ENCODE results near the gene ZYG11A.

Gene ZYG11A

DNA sequence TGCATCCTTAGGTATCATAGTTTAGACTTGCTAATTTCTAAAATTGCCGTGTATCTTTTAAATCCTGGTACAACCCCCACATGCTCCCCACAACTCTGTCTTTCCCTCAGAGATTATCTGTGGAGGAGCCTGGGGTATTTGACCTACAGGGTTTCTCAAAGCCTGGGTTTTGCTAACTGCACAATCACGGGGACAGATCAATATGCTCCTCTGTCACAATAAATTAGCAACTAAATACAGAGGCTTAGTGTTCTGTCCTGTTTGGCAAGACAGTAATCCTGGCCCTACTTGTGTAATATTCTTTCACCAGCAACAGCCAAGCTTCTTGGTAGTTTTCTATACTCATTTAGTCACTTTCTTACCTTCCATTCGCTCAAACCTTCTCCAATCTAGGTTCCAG lies 70.5 kb downstream of the ZYG11A start:
- TF ChIP-seq, protein P1, sequence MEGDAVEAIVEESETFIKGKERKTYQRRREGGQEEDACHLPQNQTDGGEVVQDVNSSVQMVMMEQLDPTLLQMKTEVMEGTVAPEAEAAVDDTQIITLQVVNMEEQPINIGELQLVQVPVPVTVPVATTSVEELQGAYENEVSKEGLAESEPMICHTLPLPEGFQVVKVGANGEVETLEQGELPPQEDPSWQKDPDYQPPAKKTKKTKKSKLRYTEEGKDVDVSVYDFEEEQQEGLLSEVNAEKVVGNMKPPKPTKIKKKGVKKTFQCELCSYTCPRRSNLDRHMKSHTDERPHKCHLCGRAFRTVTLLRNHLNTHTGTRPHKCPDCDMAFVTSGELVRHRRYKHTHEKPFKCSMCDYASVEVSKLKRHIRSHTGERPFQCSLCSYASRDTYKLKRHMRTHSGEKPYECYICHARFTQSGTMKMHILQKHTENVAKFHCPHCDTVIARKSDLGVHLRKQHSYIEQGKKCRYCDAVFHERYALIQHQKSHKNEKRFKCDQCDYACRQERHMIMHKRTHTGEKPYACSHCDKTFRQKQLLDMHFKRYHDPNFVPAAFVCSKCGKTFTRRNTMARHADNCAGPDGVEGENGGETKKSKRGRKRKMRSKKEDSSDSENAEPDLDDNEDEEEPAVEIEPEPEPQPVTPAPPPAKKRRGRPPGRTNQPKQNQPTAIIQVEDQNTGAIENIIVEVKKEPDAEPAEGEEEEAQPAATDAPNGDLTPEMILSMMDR (IDR thresholded peaks at IDR 0.05; ENCODE audit: low read length, missing control alignments), result no peak

DNA sequence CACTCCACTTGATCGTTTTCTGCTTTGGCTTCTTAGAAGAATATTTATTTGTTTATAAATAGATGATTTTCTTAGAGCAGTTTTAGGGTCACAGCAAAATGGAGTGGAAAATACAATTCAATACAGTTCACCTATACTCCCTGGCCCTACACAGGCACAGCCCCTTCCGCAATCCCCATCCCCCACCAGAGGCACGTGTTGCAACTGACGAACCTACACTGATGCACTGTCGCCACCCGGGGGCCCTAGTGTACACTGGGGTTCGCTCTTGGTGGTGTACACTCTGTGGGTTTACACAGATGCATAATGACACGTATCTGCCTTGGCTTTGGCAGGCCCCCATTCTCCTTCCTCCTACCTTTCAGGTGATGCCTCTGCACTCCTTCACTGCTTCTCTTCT lies 71.0 kb downstream of the ZYG11A start:
- DNase-seq (ENCODE audit: low read depth), result no peak
- TF ChIP-seq, protein P1 (IDR thresholded peaks at IDR 0.05; ENCODE audit: low read length, missing control alignments), result no peak
- no peak overlapping the region for H3K4me3 ChIP-seq (replicated peaks; ENCODE audit: low read depth, low read length)

More for the DNA sequence above, 70.5 kb downstream of the ZYG11A start:
- DNase-seq (ENCODE audit: low read depth), result no peak
- no peak overlapping the region for H3K4me3 ChIP-seq (replicated peaks; ENCODE audit: low read depth, low read length)

DNA sequence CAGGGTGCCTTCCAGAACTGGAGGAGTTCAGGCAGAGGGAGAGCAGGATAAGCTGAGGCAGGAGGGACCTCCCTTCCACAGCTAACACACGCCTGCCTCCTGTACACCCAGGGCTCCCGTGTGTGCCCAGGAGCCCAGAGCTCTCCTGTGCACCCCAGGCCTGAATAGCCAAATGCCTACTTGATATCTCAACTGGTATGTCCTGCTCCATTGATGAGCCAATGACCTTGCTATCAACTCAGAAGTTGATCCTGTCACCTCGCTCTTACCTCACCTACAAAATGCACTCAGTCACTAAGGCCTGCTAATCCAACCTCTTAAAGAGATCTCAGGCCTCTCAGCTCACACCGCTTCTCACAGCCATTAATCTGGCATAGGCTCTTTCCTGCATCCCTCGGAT lies 71.9 kb downstream of the ZYG11A start:
- DNase-seq (ENCODE audit: low read depth), result no peak
- TF ChIP-seq, protein P1 (IDR thresholded peaks at IDR 0.05; ENCODE audit: low read length, missing control alignments), result no peak
- H3K4me3 ChIP-seq (replicated peaks; ENCODE audit: low read depth, low read length), result no peak overlapping the region

DNA sequence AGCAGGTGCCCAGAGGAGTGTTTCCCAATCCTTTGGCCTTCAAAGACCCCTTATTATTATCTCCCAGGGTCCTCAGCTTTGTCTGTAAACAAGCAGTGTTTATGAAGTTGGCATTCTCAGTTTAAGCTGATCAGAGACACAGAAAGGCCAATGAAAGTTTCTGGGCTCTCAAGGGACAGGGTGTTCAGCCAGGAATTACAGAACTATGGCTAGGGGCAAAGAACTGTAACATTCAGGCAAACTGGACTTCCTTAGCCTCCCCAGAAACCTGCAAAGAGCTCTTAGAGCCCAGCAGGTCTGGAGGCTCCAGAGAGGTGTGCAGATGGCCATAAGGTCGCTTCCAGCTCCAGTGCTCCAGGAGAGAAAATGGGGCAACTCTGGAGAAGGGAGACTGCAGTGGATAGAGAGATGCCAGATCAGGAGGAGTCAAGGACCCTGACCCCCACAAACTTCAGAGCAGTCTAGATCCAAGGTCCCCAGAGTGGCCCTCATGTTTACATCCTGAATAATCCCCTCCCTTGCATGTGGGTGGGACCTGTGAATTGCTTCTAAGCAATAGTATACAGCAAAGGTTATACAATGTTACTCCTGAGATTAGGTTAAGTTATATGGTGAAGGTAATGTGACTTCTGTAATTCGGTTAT lies 72.8 kb downstream of the ZYG11A start:
- no peak overlapping the region for H3K4me3 ChIP-seq (replicated peaks; ENCODE audit: low read depth, low read length)
- no peak for DNase-seq (ENCODE audit: low read depth)
- TF ChIP-seq, protein P1 (IDR thresholded peaks at IDR 0.05; ENCODE audit: low read length, missing control alignments), result no peak

DNA sequence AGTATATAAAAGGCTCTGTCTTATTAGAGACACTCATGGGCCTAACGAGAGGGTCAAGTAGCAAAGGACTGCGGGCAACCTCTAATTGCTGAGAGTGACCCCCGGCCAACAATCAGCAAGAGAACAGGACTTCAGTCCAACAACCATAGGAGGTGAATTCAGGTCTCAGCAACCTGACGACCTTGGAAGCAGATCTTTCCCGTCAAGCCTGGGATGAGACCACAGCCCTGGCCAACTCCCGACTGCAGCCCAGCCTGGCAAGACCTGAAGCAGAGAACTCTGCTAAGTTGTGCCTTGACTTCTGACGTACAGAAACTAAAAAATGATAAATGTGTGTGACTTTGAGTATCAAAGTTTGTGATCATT lies 73.3 kb downstream of the ZYG11A start:
- no peak overlapping the region for H3K4me3 ChIP-seq (replicated peaks; ENCODE audit: low read depth, low read length)
- DNase-seq (ENCODE audit: low read depth), result no peak
- TF ChIP-seq, protein P1 (IDR thresholded peaks at IDR 0.05; ENCODE audit: low read length, missing control alignments), result no peak

DNA sequence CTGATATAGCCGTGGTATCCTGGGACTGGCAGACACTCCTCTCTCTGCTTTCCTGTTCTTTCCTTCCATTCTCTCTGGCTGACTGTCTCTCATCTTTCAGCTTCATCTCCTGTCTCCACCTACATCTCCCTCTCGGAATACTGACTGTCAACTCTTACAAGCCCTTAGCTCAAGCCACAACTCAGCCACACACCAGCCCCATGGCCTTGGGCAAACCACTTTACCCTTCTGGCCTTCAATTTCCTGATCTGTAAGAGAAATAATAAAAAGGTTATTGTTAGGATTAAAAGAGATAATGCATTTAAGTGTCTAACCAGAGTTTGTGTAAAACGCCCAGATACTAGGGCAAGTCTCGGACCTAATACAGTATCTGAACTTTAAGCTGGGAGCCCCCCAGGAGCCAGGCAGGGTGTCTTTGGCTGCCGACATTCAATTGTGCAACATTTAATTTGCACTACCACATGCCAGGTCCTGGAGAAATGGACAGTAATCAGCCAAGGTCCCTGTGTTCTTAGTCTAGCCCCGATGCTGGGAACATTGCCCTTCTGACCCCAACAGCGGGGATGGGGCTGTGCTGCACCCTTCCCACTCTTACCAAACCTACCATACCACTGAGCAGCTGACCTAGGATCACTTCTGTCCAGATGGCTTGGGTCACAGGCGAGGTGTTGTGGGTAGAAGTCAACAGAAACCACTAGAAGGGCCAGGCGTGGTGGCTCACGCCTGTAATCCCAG lies 73.8 kb downstream of the ZYG11A start:
- TF ChIP-seq, protein P1 (IDR thresholded peaks at IDR 0.05; ENCODE audit: low read length, missing control alignments), result no peak
- H3K4me3 ChIP-seq (replicated peaks; ENCODE audit: low read depth, low read length), result no peak overlapping the region
- DNase-seq (ENCODE audit: low read depth), result no peak

All from fibroblast of pulmonary artery (primary cell).